OCI-LY7 (cell line): ENCODE data around the gene IFRD2. TPM values are rescaled to one million over a fixed set of nuclear protein-coding genes. Genes with fewer than 3 reads are reported as not detected.

ENCODE experiments used
- BruUV-seq: library from RNA; stranded (reverse); fragments of 400-500 nt; replicated peaks from 2 replicates; lab custom pipeline; 2021; lab: Mats Ljungman, UMichigan
- CTCF ChIA-PET: fragments of 300-600 bp; sonication (Branson Sonifier 250); formaldehyde crosslinking; loops from one replicate; lab custom pipeline; 2022; ENCODE audit warnings: antibody characterized with exemption; ENCODE audit not compliant: unreplicated experiment; lab: Charles Lee
- POLR2A ChIA-PET: fragments of 300-600 bp; sonication (Branson Sonifier 250); formaldehyde crosslinking; loops from one replicate; lab custom pipeline; 2022; ENCODE audit warnings: antibody characterized with exemption; lab: Charles Lee
- DNase-seq: peaks from one replicate; pipeline ENCODE4 v3.0.0-alpha.2; 2015; ENCODE audit warnings: low spot score
- H2AFZ ChIP-seq: fragments of 200-600 bp; sonication (generic), shearing (Covaris generic); 2 replicates; pipeline ENCODE4 v1.6.1; 2014; ENCODE audit warnings: mild to moderate bottlenecking, antibody characterized with exemption, low read length, moderate library complexity
- H3K27ac ChIP-seq: fragments of 200-600 bp; sonication (generic); 2 replicates; pipeline ENCODE4 v1.5.1; 2014; ENCODE audit warnings: mixed run types, low read depth, mild to moderate bottlenecking, moderate library complexity, low read length, inconsistent platforms; ENCODE audit not compliant: poor library complexity, severe bottlenecking
- H3K36me3 ChIP-seq: fragments of 200-600 bp; sonication (generic); 2 replicates; pipeline ENCODE4 v1.6.1; 2014; ENCODE audit warnings: mild to moderate bottlenecking, antibody characterized with exemption, low read length, moderate library complexity, mixed read lengths; ENCODE audit not compliant: insufficient read depth
- H3K4me1 ChIP-seq: fragments of 200-600 bp; sonication (generic); 2 replicates; pipeline ENCODE4 v1.5.1; 2014; ENCODE audit warnings: mild to moderate bottlenecking, low read length; ENCODE audit not compliant: insufficient read depth, poor library complexity, severe bottlenecking
- H3K4me2 ChIP-seq: fragments of 200-600 bp; sonication (generic); 2 replicates; pipeline ENCODE4 v1.6.1; 2014; ENCODE audit warnings: mild to moderate bottlenecking, low read length
- H3K4me3 ChIP-seq: fragments of 200-600 bp; sonication (generic); 2 replicates; pipeline ENCODE4 v1.5.1; 2014; ENCODE audit warnings: mild to moderate bottlenecking, low read depth, low read length; ENCODE audit not compliant: poor library complexity, severe bottlenecking
- H3K79me2 ChIP-seq: fragments of 200-600 bp; sonication (generic); 2 replicates; pipeline ENCODE4 v1.6.1; 2016; ENCODE audit warnings: low read depth, mild to moderate bottlenecking, low read length, moderate library complexity, mixed read lengths; ENCODE audit not compliant: insufficient read depth
- H3K9me2 ChIP-seq: fragments of 200-600 bp; sonication (generic); 2 replicates; pipeline ENCODE4 v1.6.1; 2016; ENCODE audit warnings: mild to moderate bottlenecking, low read length, mixed read lengths; ENCODE audit not compliant: insufficient read depth
- H3K9me3 ChIP-seq: fragments of 200-600 bp; sonication (generic); 2 replicates; pipeline ENCODE4 v1.6.1; 2014; ENCODE audit warnings: mild to moderate bottlenecking, mixed run types, low read length, mixed read lengths
- H4K20me1 ChIP-seq: fragments of 200-600 bp; sonication (generic); 2 replicates; pipeline ENCODE4 v1.6.1; 2014; ENCODE audit warnings: mild to moderate bottlenecking, antibody characterized with exemption, low read length, moderate library complexity, mixed read lengths; ENCODE audit not compliant: insufficient read depth
- EZH2phosphoT487 ChIP-seq: fragments of 200-600 bp; sonication (generic); IDR thresholded peaks from 2 replicates; pipeline ENCODE4 v1.6.1; 2018; ENCODE audit warnings: low read depth, borderline replicate concordance, mild to moderate bottlenecking, mixed run types, antibody characterized with exemption, low read length, moderate library complexity, mixed read lengths
- intact Hi-C: fragments of 100-400 bp; cut with micrococcal nuclease; formaldehyde crosslinking; loops from one replicate; pipeline ENCODE4 v1.10.0; 2022; ENCODE audit not compliant: unreplicated experiment
- total RNA-seq, 2 experiments: library from RNA; depleted of rRNA in 1 of 2; stranded (reverse); fragments of >200 nt in 1 of 2; shearing (Covaris generic) in 1 of 2; gene quantifications; 2 replicates each; pipeline ENCODE4 v1.2.3, GENCODE V29; 2014 to 2022
- TF ChIP-seq, protein P1 (sequence below): fragments of 200-600 bp; sonication (generic); conservative IDR thresholded peaks from 2 replicates; pipeline ENCODE4 v1.5.1; 2014; ENCODE audit warnings: mild to moderate bottlenecking, antibody characterized with exemption, low read length, moderate library complexity, mixed read lengths

The IFRD2 gene
- total RNA-seq, 2 experiments from 2014 or later, result 93.3 to 95.5 TPM

DNA sequence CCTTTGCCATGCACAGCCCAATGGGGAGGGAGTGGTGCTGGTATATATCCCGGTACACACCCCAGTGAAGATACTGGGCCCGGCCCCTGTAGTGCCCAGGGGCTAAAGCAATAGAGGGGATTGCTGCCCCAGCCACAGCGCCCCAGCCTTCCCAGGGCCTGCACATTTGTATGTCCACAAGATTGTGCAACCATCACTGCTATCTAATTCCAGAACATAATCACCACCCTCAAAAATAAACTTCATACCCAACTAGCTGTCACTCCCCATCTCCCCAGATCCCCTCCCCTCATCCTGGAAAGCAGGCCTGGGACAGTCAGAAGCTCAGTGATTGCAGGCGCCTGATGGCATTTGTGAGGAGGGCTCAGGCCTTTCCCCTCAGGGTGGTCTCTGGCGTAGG, 42.8 kb downstream of the IFRD2 start:
- Histone ChIP-seq H2AFZ (no peak overlapping the region), H3K79me2 (peaks cover 39% of the 10 kb centered on the region), H3K4me2 (no peak overlapping the region), H4K20me1 (peaks cover 5% of the 10 kb centered on the region; the same call in 1 of the 2 replicates), H3K4me1 (peaks cover 40% of the 10 kb centered on the region), H3K9me2 (no peaks in the 10 kb centered on the region), H3K4me3 (no peak overlapping the region), H3K36me3 (peaks cover 64% of the 10 kb centered on the region), H3K9me3 (no peaks in the 10 kb centered on the region), H3K27ac (no peak overlapping the region)
- POLR2A ChIA-PET, result interaction anchor here (0.6 kb wide), 1 partner anchor 230 kb away, joined by 3 read pairs; no protein-coding TSS in a partner anchor
- intact Hi-C loops, result no loop called here
- TF ChIP-seq, protein P1, sequence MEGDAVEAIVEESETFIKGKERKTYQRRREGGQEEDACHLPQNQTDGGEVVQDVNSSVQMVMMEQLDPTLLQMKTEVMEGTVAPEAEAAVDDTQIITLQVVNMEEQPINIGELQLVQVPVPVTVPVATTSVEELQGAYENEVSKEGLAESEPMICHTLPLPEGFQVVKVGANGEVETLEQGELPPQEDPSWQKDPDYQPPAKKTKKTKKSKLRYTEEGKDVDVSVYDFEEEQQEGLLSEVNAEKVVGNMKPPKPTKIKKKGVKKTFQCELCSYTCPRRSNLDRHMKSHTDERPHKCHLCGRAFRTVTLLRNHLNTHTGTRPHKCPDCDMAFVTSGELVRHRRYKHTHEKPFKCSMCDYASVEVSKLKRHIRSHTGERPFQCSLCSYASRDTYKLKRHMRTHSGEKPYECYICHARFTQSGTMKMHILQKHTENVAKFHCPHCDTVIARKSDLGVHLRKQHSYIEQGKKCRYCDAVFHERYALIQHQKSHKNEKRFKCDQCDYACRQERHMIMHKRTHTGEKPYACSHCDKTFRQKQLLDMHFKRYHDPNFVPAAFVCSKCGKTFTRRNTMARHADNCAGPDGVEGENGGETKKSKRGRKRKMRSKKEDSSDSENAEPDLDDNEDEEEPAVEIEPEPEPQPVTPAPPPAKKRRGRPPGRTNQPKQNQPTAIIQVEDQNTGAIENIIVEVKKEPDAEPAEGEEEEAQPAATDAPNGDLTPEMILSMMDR, result no peak
- TF ChIP-seq EZH2phosphoT487, result no peak
- no TSS peak for BruUV-seq
- CTCF ChIA-PET, result interaction anchor here (1.0 kb wide), 1 partner anchor 55 kb away, joined by 3 read pairs; no protein-coding TSS in a partner anchor
- DNase-seq, result no peak

DNA sequence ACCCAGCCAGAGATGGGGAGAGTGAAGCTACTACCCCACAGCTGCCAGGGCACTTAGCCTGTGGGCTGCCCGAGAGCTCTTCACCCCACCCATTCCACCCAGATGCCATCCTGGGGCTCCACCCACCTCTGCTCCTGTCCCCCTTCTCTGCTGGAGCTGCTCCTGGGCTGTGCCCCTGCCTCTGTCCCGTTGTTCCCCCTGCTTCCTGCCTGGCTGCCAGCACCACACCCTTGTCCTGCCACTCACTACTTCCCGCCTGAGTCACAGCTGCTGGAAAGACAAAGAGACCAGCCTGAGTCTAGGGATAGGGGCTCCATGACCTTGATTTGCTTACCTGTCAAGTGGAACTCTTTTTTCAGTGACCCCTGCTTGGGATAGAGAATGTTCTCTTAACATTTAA, 43.8 kb downstream of the IFRD2 start:
- Histone ChIP-seq H4K20me1 (peaks cover 5% of the 10 kb centered on the region; the same call in 1 of the 2 replicates), H3K9me2 (no peaks in the 10 kb centered on the region), H3K4me2 (no peak overlapping the region), H2AFZ (no peak overlapping the region), H3K36me3 (peaks cover 61% of the 10 kb centered on the region), H3K4me1 (peaks cover 43% of the 10 kb centered on the region), H3K27ac (no peak overlapping the region), H3K4me3 (no peak overlapping the region), H3K9me3 (no peaks in the 10 kb centered on the region), H3K79me2 (peaks cover 39% of the 10 kb centered on the region)
- no TSS peak for BruUV-seq
- TF ChIP-seq, protein P1, result no peak
- TF ChIP-seq EZH2phosphoT487, result no peak
- POLR2A ChIA-PET, result no interaction called here
- intact Hi-C loops, result no loop called here
- DNase-seq, result no peak
- CTCF ChIA-PET, result no interaction called here

DNA sequence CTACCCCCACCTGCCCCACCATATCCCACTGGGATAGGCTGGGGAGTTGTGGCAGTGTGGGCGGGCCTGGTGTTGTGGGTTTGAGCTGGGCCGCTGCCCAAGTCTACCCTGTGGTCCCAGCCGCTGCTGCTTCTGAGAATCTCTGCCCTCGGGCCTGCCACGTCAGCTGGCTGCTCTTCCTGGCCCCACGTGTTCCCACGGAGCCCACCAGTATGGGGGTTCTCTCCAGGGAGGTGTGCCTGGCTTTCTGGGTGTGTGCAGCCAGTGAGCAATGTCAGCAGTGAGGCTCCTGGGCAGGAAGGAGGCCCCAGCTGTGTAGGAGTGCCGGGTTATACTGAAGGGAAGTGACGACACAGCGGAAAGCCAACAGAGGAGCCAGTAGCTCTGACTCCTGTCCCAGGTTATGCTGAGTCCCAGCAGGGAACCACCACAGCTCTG, 45.7 kb downstream of the IFRD2 start:
- no TSS peak for BruUV-seq
- Histone ChIP-seq H4K20me1 (peaks cover 15% of the 10 kb centered on the region; the same call in 1 of the 2 replicates), H3K9me3 (no peaks in the 10 kb centered on the region), H3K36me3 (peaks cover 48% of the 10 kb centered on the region; the same call in 1 of the 2 replicates), H3K9me2 (no peaks in the 10 kb centered on the region), H3K4me2 (peak overlapping the region; percentile 78), H2AFZ (no peak overlapping the region), H3K4me3 (peak overlapping the region; percentile 64), H3K4me1 (peaks cover 61% of the 10 kb centered on the region), H3K79me2 (peaks cover 58% of the 10 kb centered on the region), H3K27ac (peak overlapping the region; percentile 79)
- DNase-seq, result peak; percentile 85
- ChIA-PET CTCF (interaction anchor here (0.6 to 1.5 kb wide), 13 partner anchors 9 to 805 kb away, joined by 3 to 20 read pairs (median 5); partner anchors contain the start of gene GNAI2), POLR2A (interaction anchor here (0.6 to 1.9 kb wide), 8 partner anchors 9 to 144 kb away, joined by 3 to 24 read pairs (median 6); partner anchors contain the start of gene GNAI2)
- TF ChIP-seq, protein P1, result peak; percentile 49
- no peak for TF ChIP-seq EZH2phosphoT487
- intact Hi-C loops, result loop anchor here (1.0 to 2.0 kb wide), 3 partner anchors 9 to 52 kb away; partner anchors contain the start of genes HYAL3 and NAA80
